Liver (tissue), 9 donors: ENCODE data around the gene SP3. TPM values are rescaled to one million over a fixed set of nuclear protein-coding genes. Genes with fewer than 3 reads are reported as not detected.
"Not testable (repeated sequence)": the region's sequence is repeated elsewhere in the genome, so short reads cannot be mapped to it uniquely, and the experiment has no call there.

Experiments
- DNase-seq: peaks from one replicate; pipeline ENCODE4 v3.0.0-alpha.2; 2017; ENCODE audit warnings: low spot score
- H3K27ac ChIP-seq, 2 donors: one replicate each; pipeline ENCODE4 v1.7.0; 2013; ENCODE audit warnings: inconsistent platforms in 2 of 2, low read length in 2 of 2, control low read depth in 1 of 2, low read depth in 1 of 2, mild to moderate bottlenecking in 1 of 2
- H3K27me3 ChIP-seq, 4 donors: one replicate each; pipeline versions ENCODE4 v1.6.1 to v1.7.0; 2013; ENCODE audit warnings: low read length in 3 of 4, inconsistent platforms in 1 of 4, mild to moderate bottlenecking in 1 of 4, moderate library complexity in 1 of 4; ENCODE audit not compliant: control insufficient read depth in 4 of 4, insufficient read depth in 4 of 4
- H3K36me3 ChIP-seq, 4 donors: one replicate each; pipeline versions ENCODE4 v1.6.1 to v1.7.0; 2013; ENCODE audit warnings: low read length in 3 of 4, mild to moderate bottlenecking in 3 of 4, low read depth in 1 of 4, moderate library complexity in 1 of 4; ENCODE audit not compliant: control insufficient read depth in 4 of 4, insufficient read depth in 3 of 4
- H3K4me1 ChIP-seq, 4 donors: one replicate each; pipeline versions ENCODE4 v1.6.1 to v1.7.0; 2013; ENCODE audit warnings: low read length in 3 of 4, mild to moderate bottlenecking in 3 of 4, moderate library complexity in 1 of 4; ENCODE audit not compliant: control insufficient read depth in 4 of 4, insufficient read depth in 4 of 4
- H3K4me3 ChIP-seq, 3 donors: one replicate each; pipeline versions ENCODE4 v1.6.1 to v1.7.0; 2013; ENCODE audit warnings: low read length in 3 of 3, control low read depth in 1 of 3, low read depth in 1 of 3, mild to moderate bottlenecking in 1 of 3
- H3K9ac ChIP-seq, 2 donors: one replicate each; pipeline ENCODE4 v1.7.0; 2013; ENCODE audit warnings: low read length in 2 of 2, mild to moderate bottlenecking in 2 of 2, moderate library complexity in 2 of 2, control low read depth in 1 of 2, low read depth in 1 of 2
- H3K9me3 ChIP-seq, 4 donors: one replicate each; pipeline versions ENCODE4 v1.6.1 to v1.7.0; 2013; ENCODE audit warnings: low read length in 3 of 4; ENCODE audit not compliant: control insufficient read depth in 4 of 4
- ATF3 ChIP-seq: IDR thresholded peaks from 2 replicates; pipeline ENCODE4 v1.6.1; 2016; ENCODE audit warnings: antibody characterized with exemption
- EGR1 ChIP-seq, 2 donors: IDR thresholded peaks; 2 replicates each; pipeline ENCODE4 v1.6.1; 2016 to 2018; ENCODE audit warnings: antibody characterized with exemption in 2 of 2, low read depth in 2 of 2
- FOXA1 ChIP-seq: IDR thresholded peaks from 2 replicates; pipeline ENCODE4 v1.6.1; 2016; ENCODE audit warnings: antibody characterized with exemption
- FOXA2 ChIP-seq: IDR thresholded peaks from 2 replicates; pipeline ENCODE4 v1.6.1; 2016; ENCODE audit warnings: antibody characterized with exemption
- GABPA ChIP-seq, 2 donors: IDR thresholded peaks in 1 of 2; conservative IDR thresholded peaks in 1 of 2; 2 replicates each; pipeline ENCODE4 v1.6.1; 2016; ENCODE audit warnings: antibody characterized with exemption in 2 of 2, mild to moderate bottlenecking in 1 of 2, moderate library complexity in 1 of 2
- HNF4A ChIP-seq, 2 donors: conservative IDR thresholded peaks; 2 replicates each; pipeline ENCODE4 v1.6.1; 2016; ENCODE audit warnings: antibody characterized with exemption in 2 of 2, mild to moderate bottlenecking in 2 of 2
- JUND ChIP-seq, 2 donors: IDR thresholded peaks; 2 replicates each; pipeline ENCODE4 v1.6.1; 2016; ENCODE audit warnings: antibody characterized with exemption in 2 of 2
- NR2F2 ChIP-seq: IDR thresholded peaks from 2 replicates; pipeline ENCODE4 v1.6.1; 2016; ENCODE audit warnings: antibody characterized with exemption
- RAD21 ChIP-seq, 2 donors: IDR thresholded peaks; 2 replicates each; pipeline ENCODE4 v1.6.1; 2016; ENCODE audit warnings: antibody characterized with exemption in 2 of 2, mild to moderate bottlenecking in 2 of 2
- REST ChIP-seq: IDR thresholded peaks from 2 replicates; pipeline ENCODE4 v1.6.1; 2016; ENCODE audit warnings: antibody characterized with exemption, mild to moderate bottlenecking
- RXRA ChIP-seq, 2 donors: IDR thresholded peaks; 2 replicates each; pipeline ENCODE4 v1.6.1; 2017 to 2018; ENCODE audit warnings: antibody characterized with exemption in 2 of 2, mild to moderate bottlenecking in 1 of 2
- SP1 ChIP-seq: IDR thresholded peaks from 2 replicates; pipeline ENCODE4 v1.6.1; 2018; ENCODE audit warnings: antibody characterized with exemption, mild to moderate bottlenecking
- TAF1 ChIP-seq: conservative IDR thresholded peaks from 2 replicates; pipeline ENCODE4 v1.6.1; 2016; ENCODE audit warnings: antibody characterized with exemption, mild to moderate bottlenecking
- YY1 ChIP-seq: IDR thresholded peaks from 2 replicates; pipeline ENCODE4 v1.6.1; 2016; ENCODE audit warnings: antibody characterized with exemption, mild to moderate bottlenecking
- WGBS: extraction: QIAGEN DNeasy Blood & Tissue Kit; methylation state at CpG from one replicate; pipeline ENCODE4 v1.1.7; 2013; 5-methylcytosine and 5-hydroxymethylcytosine counted together
- polyA plus RNA-seq, 2 donors: library from polyadenylated mRNA; stranded (reverse) in 1 of 2; unstranded in 1 of 2; fragments of 200-250 nt in 1 of 2; fragments of >200 nt in 1 of 2; fragmentation: Nextera tagmentation in 1 of 2; extraction: Ambion mirVana in 1 of 2; gene quantifications; one replicate each; pipeline versions ENCODE4 v1.2.1 to v1.2.3, GENCODE V29; 2013 to 2015
- total RNA-seq, 2 donors: library from RNA; depleted of rRNA; stranded (reverse); fragments of >200 nt; gene quantifications; one replicate each; pipeline ENCODE4 v1.2.3, GENCODE V29; 2014
- TF ChIP-seq, protein P1 (sequence below): IDR thresholded peaks from 2 replicates; pipeline ENCODE4 v1.6.1; 2016; ENCODE audit warnings: antibody characterized with exemption
- TF ChIP-seq, protein P2 (sequence below): IDR thresholded peaks from 2 replicates; pipeline ENCODE4 v1.6.1; 2016; ENCODE audit warnings: antibody characterized with exemption
- donor health status: healthy.
- donor health status: healthy.
- donor health status: healthy.
- donor health status: healthy.
- donor health status: healthy.

The SP3 gene
- total and polyA plus RNA-seq, 4 donors = 10.0 to 83.7 (median 33.2) TPM

DNA sequence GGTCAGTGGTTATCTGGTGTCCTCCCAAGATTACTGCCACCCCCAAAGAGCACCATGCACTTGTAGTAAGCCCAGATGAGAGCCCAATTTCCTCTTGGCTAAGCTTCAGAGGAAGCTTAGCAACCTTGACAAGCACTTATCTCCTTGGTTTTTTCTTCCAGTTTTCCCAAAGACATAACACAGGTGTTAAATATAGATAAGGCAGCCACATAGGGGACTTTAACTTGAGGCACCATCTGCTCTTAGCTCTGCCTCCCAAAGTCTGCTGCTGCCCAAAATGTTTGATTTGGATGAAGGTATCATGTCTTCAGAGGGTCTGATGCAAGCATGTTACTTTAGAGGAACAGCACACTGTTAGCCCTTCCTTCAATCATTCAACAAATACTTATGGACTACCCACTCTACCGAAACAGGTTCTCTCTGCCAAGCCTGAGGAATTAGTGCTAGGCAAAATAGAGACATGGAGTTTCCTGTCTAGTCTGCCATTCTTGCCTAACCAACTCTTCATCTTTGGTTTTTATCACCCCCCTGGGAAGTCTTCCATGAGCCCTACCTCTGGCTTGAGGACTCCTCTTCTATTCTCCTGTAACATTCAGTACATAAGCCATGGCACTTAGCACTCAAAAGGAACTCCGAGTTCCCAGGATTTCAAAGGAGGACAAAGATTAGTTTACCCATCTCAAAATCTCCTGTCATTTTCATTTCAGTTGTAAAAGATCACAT is 73.7 kb downstream of the SP3 start:
- H3K36me3 ChIP-seq = no peaks in the 10 kb centered on the region
- WGBS = 95% methylated on average over 2 of the region's 2 CpGs

DNA sequence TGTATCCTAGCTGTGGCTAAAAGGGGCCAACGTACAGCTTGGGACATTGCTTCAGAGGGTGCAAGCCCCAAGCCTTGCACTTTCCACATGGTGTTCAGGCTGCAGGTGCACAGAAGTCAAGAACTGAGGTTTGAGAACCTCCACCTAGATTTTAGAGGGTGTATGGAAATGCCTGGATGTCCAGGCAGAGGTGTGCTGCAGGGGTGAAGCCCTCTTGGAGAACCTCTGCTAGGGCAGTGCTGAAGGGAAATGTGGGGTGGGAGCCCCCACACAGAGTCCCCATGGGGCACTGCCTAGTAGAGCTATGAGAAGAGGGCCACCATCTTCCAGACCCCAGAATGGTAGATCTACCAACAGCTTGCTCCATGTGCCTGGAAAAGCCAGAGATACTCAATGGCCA is 75.7 kb downstream of the SP3 start:
- 89% methylated on average over 1 of the region's 1 CpG for WGBS
- H3K4me1 ChIP-seq, DNase-seq: not testable (repeated sequence)

More for the DNA sequence above, 73.7 kb downstream of the SP3 start:
- no peaks in the 10 kb centered on the region for H3K27me3 ChIP-seq
- H3K9ac ChIP-seq = no peak overlapping the region
- peaks cover 0 to 8% (median 2%) of the 10 kb centered on the region in 4 donors for H3K9me3 ChIP-seq
- TF ChIP-seq RXRA (IDR thresholded peaks at IDR 0.05) = no peak
- TF ChIP-seq FOXA1 = no peak
- no peak for TF ChIP-seq TAF1
- TF ChIP-seq EGR1 (IDR thresholded peaks at IDR 0.05; ENCODE audit: low read depth in 2 of 2) = no peak
- TF ChIP-seq REST = no peak
- TF ChIP-seq HNF4A (conservative IDR thresholded peaks at IDR 0.05) = no peak
- TF ChIP-seq, protein P1, sequence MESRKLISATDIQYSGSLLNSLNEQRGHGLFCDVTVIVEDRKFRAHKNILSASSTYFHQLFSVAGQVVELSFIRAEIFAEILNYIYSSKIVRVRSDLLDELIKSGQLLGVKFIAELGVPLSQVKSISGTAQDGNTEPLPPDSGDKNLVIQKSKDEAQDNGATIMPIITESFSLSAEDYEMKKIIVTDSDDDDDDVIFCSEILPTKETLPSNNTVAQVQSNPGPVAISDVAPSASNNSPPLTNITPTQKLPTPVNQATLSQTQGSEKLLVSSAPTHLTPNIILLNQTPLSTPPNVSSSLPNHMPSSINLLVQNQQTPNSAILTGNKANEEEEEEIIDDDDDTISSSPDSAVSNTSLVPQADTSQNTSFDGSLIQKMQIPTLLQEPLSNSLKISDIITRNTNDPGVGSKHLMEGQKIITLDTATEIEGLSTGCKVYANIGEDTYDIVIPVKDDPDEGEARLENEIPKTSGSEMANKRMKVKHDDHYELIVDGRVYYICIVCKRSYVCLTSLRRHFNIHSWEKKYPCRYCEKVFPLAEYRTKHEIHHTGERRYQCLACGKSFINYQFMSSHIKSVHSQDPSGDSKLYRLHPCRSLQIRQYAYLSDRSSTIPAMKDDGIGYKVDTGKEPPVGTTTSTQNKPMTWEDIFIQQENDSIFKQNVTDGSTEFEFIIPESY = no peak
- no peak for TF ChIP-seq JUND (IDR thresholded peaks at IDR 0.05)
- TF ChIP-seq ATF3 = no peak
- TF ChIP-seq SP1 = no peak
- TF ChIP-seq NR2F2 = no peak
- no peak for TF ChIP-seq FOXA2
- TF ChIP-seq YY1 = no peak
- no peak for TF ChIP-seq RAD21 (IDR thresholded peaks at IDR 0.05)
- TF ChIP-seq, protein P2, sequence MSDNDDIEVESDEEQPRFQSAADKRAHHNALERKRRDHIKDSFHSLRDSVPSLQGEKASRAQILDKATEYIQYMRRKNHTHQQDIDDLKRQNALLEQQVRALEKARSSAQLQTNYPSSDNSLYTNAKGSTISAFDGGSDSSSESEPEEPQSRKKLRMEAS = no peak
- TF ChIP-seq GABPA (IDR thresholded peaks at IDR 0.05 in 1 of 2, conservative IDR thresholded peaks at IDR 0.05 in 1 of 2) = no peak
- H3K4me1 ChIP-seq = no peaks in the 10 kb centered on the region
- no peak overlapping the region for H3K4me3 ChIP-seq
- no peak for DNase-seq
- no peak overlapping the region for H3K27ac ChIP-seq

More for the DNA sequence above, 75.7 kb downstream of the SP3 start:
- not testable (repeated sequence) for H3K27me3 ChIP-seq, H3K9ac ChIP-seq, H3K27ac ChIP-seq, H3K36me3 ChIP-seq, H3K9me3 ChIP-seq, H3K4me3 ChIP-seq
